ENCODE data around the gene KLHL41.

- TF ChIP-seq CTCF (IDR thresholded peaks at IDR 0.05): no peak
- no peak for TF ChIP-seq EP300 (IDR thresholded peaks at IDR 0.05)
- no peak for TF ChIP-seq POLR2AphosphoS5 (IDR thresholded peaks at IDR 0.05)
These were observed 45.0 kb upstream of the KLHL41 start for GRCh38 chr2:169464466-169464865.

All from upper lobe of left lung (tissue), 4 donors.